ENCODE measurements around the gene ANKRD1. TPM values are rescaled to one million over a fixed set of nuclear protein-coding genes. Genes with fewer than 3 reads are reported as not detected.
"Not testable (repeated sequence)": the region's sequence is repeated elsewhere in the genome, so short reads cannot be mapped to it uniquely, and the experiment has no call there.

Gene ANKRD1
- total RNA-seq, 1 donor from 2014 or later = 5.8 TPM

DNA sequence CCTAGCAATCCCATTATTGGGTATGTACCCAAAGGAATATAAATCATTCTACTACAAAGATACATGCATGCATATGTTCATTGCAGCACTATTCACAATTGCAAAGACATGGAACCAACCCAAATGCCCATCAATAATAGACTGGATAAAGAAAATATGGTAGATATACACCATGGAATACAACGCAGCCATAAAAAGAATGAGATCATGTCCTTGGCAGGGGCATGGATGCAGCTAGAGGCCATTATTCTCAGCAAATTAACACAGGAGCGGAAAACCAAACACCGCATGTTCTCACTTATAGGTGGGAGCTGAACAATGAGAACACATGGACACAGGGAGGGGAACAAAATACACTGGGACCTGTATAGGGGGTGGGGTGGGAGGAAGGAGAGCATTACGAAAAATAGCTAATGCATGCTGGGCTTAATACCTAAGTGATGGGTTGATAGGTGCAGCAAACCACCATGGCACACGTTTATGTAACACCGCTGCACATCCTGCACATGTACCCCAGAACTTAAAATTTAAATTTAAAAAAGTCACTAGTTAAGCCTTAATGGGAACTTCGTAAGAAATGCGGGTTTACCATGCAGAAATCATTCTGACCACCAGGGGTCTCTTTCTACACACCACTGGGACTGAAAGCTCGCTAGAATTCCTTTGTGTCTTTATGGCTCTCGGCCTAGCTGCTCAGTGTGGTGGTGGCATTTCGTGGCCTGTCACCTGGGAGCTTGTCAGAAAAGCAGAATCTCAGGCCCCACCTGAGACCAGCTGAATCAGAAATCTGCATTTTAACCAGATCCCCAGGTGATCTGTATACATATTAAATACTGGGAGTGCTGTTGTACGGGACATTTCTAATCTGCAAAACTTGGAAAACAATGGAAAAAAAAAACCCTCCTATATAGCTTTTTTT is 9.5 kb downstream of the ANKRD1 start:
- Mint-ChIP-seq H3K4me3 (ENCODE audit: unreplicated experiment) (no peak overlapping the region), H3K27me3 (ENCODE audit: unreplicated experiment) (no peaks in the 10 kb centered on the region), H3K4me1 (ENCODE audit: unreplicated experiment) (peaks cover 16% of the 10 kb centered on the region), H3K9me3 (ENCODE audit: unreplicated experiment) (no peaks in the 10 kb centered on the region), H3K36me3 (ENCODE audit: unreplicated experiment) (peaks cover 1% of the 10 kb centered on the region), H3K27ac (ENCODE audit: unreplicated experiment) (peak overlapping the region; percentile 70)
- no peak for DNase-seq (ENCODE audit: extremely low spot score, unreplicated experiment)
- TF ChIP-seq CTCF (IDR thresholded peaks at IDR 0.05) = peak; percentile 92

GRCh38 chr10:90906596-90906995 is 14.3 kb downstream of the ANKRD1 start:
- Mint-ChIP-seq H3K36me3 (ENCODE audit: unreplicated experiment) (peaks cover 19% of the 10 kb centered on the region), H3K4me3 (ENCODE audit: unreplicated experiment) (no peak overlapping the region), H3K4me1 (ENCODE audit: unreplicated experiment) (peaks cover 4% of the 10 kb centered on the region), H3K27me3 (ENCODE audit: unreplicated experiment) (no peaks in the 10 kb centered on the region), H3K27ac (ENCODE audit: unreplicated experiment) (no peak overlapping the region), H3K9me3 (ENCODE audit: unreplicated experiment) (no peaks in the 10 kb centered on the region)
- no peak for DNase-seq (ENCODE audit: extremely low spot score, unreplicated experiment)
- no peak for TF ChIP-seq CTCF (IDR thresholded peaks at IDR 0.05)

- Mint-ChIP-seq H3K36me3 (ENCODE audit: unreplicated experiment) (peaks cover 19% of the 10 kb centered on the region), H3K27me3 (ENCODE audit: unreplicated experiment) (no peaks in the 10 kb centered on the region), H3K9me3 (ENCODE audit: unreplicated experiment) (no peaks in the 10 kb centered on the region), H3K27ac (ENCODE audit: unreplicated experiment) (no peak overlapping the region), H3K4me1 (ENCODE audit: unreplicated experiment) (no peaks in the 10 kb centered on the region), H3K4me3 (ENCODE audit: unreplicated experiment) (no peak overlapping the region)
- no peak for TF ChIP-seq CTCF (IDR thresholded peaks at IDR 0.05)
- DNase-seq (ENCODE audit: extremely low spot score, unreplicated experiment) = no peak
These were observed 15.0 kb downstream of the ANKRD1 start for GRCh38 chr10:90905925-90906324.

DNA sequence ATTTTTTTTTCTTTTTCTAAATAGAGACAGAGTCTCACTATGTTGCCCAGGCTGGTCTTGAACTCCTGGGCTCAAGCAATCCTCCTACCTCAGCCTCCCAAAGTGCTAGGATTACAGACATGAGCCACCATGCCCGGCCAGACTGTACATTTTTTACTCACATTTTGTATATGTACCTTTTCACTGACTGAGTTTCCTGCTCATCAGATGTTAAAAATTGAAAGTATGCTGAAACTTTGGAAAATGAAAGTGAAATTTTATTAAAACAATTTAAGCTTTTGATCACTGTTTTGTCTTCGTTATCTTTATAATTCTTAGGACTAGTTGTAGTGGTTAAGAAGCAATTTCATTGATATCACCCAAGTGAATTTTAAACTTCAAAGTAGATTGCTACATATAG is 24.0 kb downstream of the ANKRD1 start:
- not testable (repeated sequence) for DNase-seq (ENCODE audit: extremely low spot score, unreplicated experiment); H3K27ac Mint-ChIP-seq (ENCODE audit: unreplicated experiment); H3K9me3 Mint-ChIP-seq (ENCODE audit: unreplicated experiment); H3K4me1 Mint-ChIP-seq (ENCODE audit: unreplicated experiment); H3K4me3 Mint-ChIP-seq (ENCODE audit: unreplicated experiment); H3K27me3 Mint-ChIP-seq (ENCODE audit: unreplicated experiment)
- H3K36me3 Mint-ChIP-seq (ENCODE audit: unreplicated experiment) = peaks cover 35% of the 10 kb centered on the region

- no peak overlapping the region for H3K4me3 Mint-ChIP-seq (ENCODE audit: unreplicated experiment)
- DNase-seq (ENCODE audit: extremely low spot score, unreplicated experiment) = no peak
- H3K27ac Mint-ChIP-seq (ENCODE audit: unreplicated experiment) = no peak overlapping the region
- no peaks in the 10 kb centered on the region for H3K9me3 Mint-ChIP-seq (ENCODE audit: unreplicated experiment)
- H3K27me3 Mint-ChIP-seq (ENCODE audit: unreplicated experiment) = no peaks in the 10 kb centered on the region
- no peaks in the 10 kb centered on the region for H3K4me1 Mint-ChIP-seq (ENCODE audit: unreplicated experiment)
- TF ChIP-seq CTCF (IDR thresholded peaks at IDR 0.05) = no peak
- peaks cover 46% of the 10 kb centered on the region for H3K36me3 Mint-ChIP-seq (ENCODE audit: unreplicated experiment)
These were observed 27.7 kb downstream of the ANKRD1 start for GRCh38 chr10:90893190-90893589.
